Colonic mucosa (tissue), 4 donors: ENCODE results near the gene ZNHIT2. TPM values are rescaled to one million over a fixed set of nuclear protein-coding genes. Genes with fewer than 3 reads are reported as not detected.

Experiments
- DNase-seq: peaks from one replicate; pipeline ENCODE4 v3.0.0-alpha.2; 2020
- H3K27ac ChIP-seq: fragments of 200-600 bp; one replicate; pipeline ENCODE4 v1.8.0; 2021
- H3K27me3 ChIP-seq: fragments of 200-600 bp; one replicate; pipeline ENCODE4 v1.8.0; 2021
- H3K36me3 ChIP-seq: fragments of 200-600 bp; one replicate; pipeline ENCODE4 v1.8.0; 2021
- H3K4me1 ChIP-seq: fragments of 200-600 bp; one replicate; pipeline ENCODE4 v1.8.0; 2021; ENCODE audit warnings: mild to moderate bottlenecking
- H3K4me3 ChIP-seq: fragments of 200-600 bp; one replicate; pipeline ENCODE4 v1.8.0; 2021
- H3K9ac ChIP-seq, 2 donors: one replicate each; pipeline ENCODE4 v1.7.0; 2013; ENCODE audit warnings: control low read depth in 2 of 2, low read depth in 2 of 2, low read length in 2 of 2
- H3K9me3 ChIP-seq: fragments of 200-600 bp; one replicate; pipeline ENCODE4 v1.8.0; 2021
- CTCF ChIP-seq: fragments of 200-600 bp; IDR thresholded peaks from one replicate; pipeline ENCODE4 v1.8.0; 2022; ENCODE audit warnings: antibody characterized with exemption, mild to moderate bottlenecking
- intact Hi-C: fragments of 100-400 bp; cut with DNase I; formaldehyde crosslinking; loops from one replicate; pipeline ENCODE4 v1.14.1; 2022
- total RNA-seq, 2 donors: library from RNA; stranded (reverse); fragmentation: NEBNext Ultra II Directional in 1 of 2; extraction: Animal tissue kit (Norgen Biotek cat#: 25700) in 1 of 2; gene quantifications; one replicate each; pipeline ENCODE4 v1.2.1, GENCODE V29; 2021
- donor health status: healthy.
- donor health status: DM: no; HTN: no; CAD: no.
- donor health status: DM: no; HTN: no; CAD: no.

Gene ZNHIT2
- total RNA-seq, 2 donors from 2014 or later, result 8.1 to 17.3 TPM

- intact Hi-C loops, result loop anchor here (10.0 kb wide), 1 partner anchor 145 kb away; no protein-coding TSS in a partner anchor
- no peak for DNase-seq
- Histone ChIP-seq H3K9me3 (no peaks in the 10 kb centered on the region), H3K9ac (no peak overlapping the region), H3K27me3 (no peaks in the 10 kb centered on the region), H3K4me1 (peaks cover 19% of the 10 kb centered on the region), H3K36me3 (no peaks in the 10 kb centered on the region), H3K27ac (no peak overlapping the region), H3K4me3 (no peak overlapping the region)
- no peak for TF ChIP-seq CTCF
These were observed 8.0 kb downstream of the ZNHIT2 start for GRCh38 chr11:65109231-65110198.

DNA sequence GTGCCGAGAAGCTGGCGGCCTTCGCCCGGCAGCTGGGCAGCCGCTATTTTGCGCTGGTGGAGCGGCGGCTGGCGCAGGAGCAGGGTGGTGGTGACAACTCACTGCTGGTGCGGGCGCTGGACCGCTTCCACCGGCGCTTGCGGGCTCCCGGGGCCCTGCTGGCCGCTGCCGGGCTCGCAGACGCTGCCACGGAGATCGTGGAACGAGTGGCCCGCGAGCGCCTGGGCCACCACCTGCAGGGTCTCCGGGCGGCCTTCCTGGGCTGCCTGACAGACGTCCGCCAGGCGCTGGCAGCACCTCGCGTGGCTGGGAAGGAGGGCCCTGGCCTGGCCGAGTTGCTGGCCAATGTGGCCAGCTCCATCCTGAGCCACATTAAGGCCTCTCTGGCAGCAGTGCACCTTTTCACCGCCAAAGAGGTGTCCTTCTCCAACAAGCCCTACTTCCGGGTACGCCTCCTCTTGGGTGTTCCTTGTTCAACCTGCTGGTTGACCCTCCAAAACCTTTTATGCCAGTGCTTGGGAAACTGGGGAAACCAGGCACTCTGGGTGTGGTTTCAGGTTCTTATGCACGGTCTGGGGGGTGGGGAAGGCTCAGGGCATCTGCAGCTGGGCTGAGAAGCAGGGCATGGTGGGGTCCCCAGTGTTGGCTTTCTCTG, 8.9 kb downstream of the ZNHIT2 start:
- DNase-seq, result no peak
- TF ChIP-seq CTCF, result no peak
- no peak overlapping the region for H3K4me3 ChIP-seq
- intact Hi-C loops, result no loop called here
- H3K27me3 ChIP-seq, result no peaks in the 10 kb centered on the region
- H3K9me3 ChIP-seq, result no peaks in the 10 kb centered on the region
- no peak overlapping the region for H3K9ac ChIP-seq
- H3K36me3 ChIP-seq, result no peaks in the 10 kb centered on the region
- H3K27ac ChIP-seq, result no peak overlapping the region
- H3K4me1 ChIP-seq, result peaks cover 17% of the 10 kb centered on the region

GRCh38 chr11:65107751-65108468, 9.6 kb downstream of the ZNHIT2 start:
- no peak overlapping the region for H3K9ac ChIP-seq
- H3K4me1 ChIP-seq, result peaks cover 10% of the 10 kb centered on the region
- H3K4me3 ChIP-seq, result no peak overlapping the region
- no peaks in the 10 kb centered on the region for H3K27me3 ChIP-seq
- H3K27ac ChIP-seq, result no peak overlapping the region
- intact Hi-C loops, result no loop called here
- DNase-seq, result no peak
- TF ChIP-seq CTCF, result no peak
- H3K9me3 ChIP-seq, result no peaks in the 10 kb centered on the region
- no peaks in the 10 kb centered on the region for H3K36me3 ChIP-seq

DNA sequence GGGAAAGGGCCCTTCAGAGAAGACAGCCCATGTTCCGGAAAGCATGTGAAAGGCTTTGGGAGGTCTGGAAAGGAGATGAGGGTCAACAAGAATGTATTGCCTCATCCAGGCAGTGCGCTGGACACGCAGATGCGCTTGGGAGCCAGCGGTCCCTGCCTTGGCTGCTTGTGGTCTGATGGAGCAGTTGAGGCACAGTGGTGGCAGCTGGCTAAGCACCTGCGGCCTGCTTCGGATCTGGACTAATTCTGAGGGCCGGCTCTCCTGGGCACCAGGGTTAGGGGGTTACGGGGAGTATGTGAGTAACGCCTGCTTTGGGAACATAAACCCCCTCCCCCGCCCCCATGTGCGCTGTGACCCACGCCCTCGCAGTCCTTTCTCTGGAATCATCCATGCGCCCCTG, 10.4 kb downstream of the ZNHIT2 start:
- intact Hi-C loops, result no loop called here
- Histone ChIP-seq H3K4me1 (peaks cover 8% of the 10 kb centered on the region), H3K9me3 (no peaks in the 10 kb centered on the region), H3K9ac (no peak overlapping the region), H3K36me3 (no peaks in the 10 kb centered on the region), H3K4me3 (no peak overlapping the region), H3K27ac (no peak overlapping the region), H3K27me3 (no peaks in the 10 kb centered on the region)
- DNase-seq, result no peak
- TF ChIP-seq CTCF, result no peak

DNA sequence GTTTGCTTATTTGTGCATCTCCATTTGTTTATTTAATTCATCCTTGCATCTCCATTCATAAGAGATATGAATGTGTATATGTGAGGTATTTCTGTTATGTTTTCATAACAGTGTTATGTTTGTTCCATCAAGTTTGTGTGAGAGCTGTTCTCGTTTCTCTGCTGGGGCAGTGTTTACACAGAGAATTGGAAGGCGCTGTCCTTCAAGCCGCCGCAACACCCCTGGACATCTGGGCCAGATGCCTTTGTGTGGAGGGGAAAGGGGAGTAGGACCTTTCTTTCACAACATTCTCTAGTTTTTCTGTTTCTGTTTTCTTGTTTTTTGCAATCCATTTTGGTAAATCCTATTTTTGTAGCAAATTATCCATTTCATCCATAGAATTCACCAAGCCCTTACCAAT, 12.9 kb downstream of the ZNHIT2 start:
- DNase-seq, result no peak
- intact Hi-C loops, result no loop called here
- H3K36me3 ChIP-seq, result no peaks in the 10 kb centered on the region
- TF ChIP-seq CTCF, result no peak
- H3K27ac ChIP-seq, result no peak overlapping the region
- H3K9ac ChIP-seq, result no peak overlapping the region
- no peaks in the 10 kb centered on the region for H3K27me3 ChIP-seq
- H3K4me3 ChIP-seq, result no peak overlapping the region
- no peaks in the 10 kb centered on the region for H3K9me3 ChIP-seq
- no peaks in the 10 kb centered on the region for H3K4me1 ChIP-seq
